ENCODE measurements around the gene NGEF. TPM values are rescaled to one million over a fixed set of nuclear protein-coding genes. Genes with fewer than 3 reads are reported as not detected.

NGEF gene
- total and polyA plus RNA-seq, 8 donors = 2.6 to 30.9 (median 5.9) TPM

- Histone ChIP-seq H3K36me3 (no peaks in the 10 kb centered on the region), H3K4me1 (no peaks in the 10 kb centered on the region), H3K9me3 (no peaks in the 10 kb centered on the region), H3K4me3 (no peak overlapping the region), H3K27ac (no peak overlapping the region), H3K27me3 (no peaks in the 10 kb centered on the region)
- TF ChIP-seq EP300 (IDR thresholded peaks at IDR 0.05) = no peak
- TF ChIP-seq CTCF (IDR thresholded peaks at IDR 0.05) = no peak
- intact Hi-C loops (cut with DNase I; ENCODE audit: low total_unique reads) = no loop called here
- no peak for DNase-seq
- WGBS, 5 donors = 71 to 85% (median 85%) methylated on average over 7 of the region's 7 CpGs
Measured at GRCh38 chr2:232999354-232999753, 13.7 kb downstream of the NGEF start.

GRCh38 chr2:232998666-232998985 is 14.4 kb downstream of the NGEF start:
- no peaks in the 10 kb centered on the region for H3K4me1 ChIP-seq
- H3K36me3 ChIP-seq = no peaks in the 10 kb centered on the region
- no peak overlapping the region for H3K27ac ChIP-seq
- TF ChIP-seq CTCF (IDR thresholded peaks at IDR 0.05) (no peak), POLR2AphosphoS5 (IDR thresholded peaks at IDR 0.05) (no peak), POLR2A (IDR thresholded peaks at IDR 0.05) (no peak)
- no peak for DNase-seq
- 72 to 93% (median 88%) methylated on average over 4 to 5 of the region's 5 CpGs for WGBS, 5 donors
- H3K4me3 ChIP-seq = no peak overlapping the region
- H3K27me3 ChIP-seq = no peaks in the 10 kb centered on the region
- intact Hi-C loops (cut with DNase I; ENCODE audit: low total_unique reads) = no loop called here
- H3K9me3 ChIP-seq = no peaks in the 10 kb centered on the region

GRCh38 chr2:232997749-232998665 is 15.0 kb downstream of the NGEF start:
- Histone ChIP-seq H3K27me3 (no peaks in the 10 kb centered on the region), H3K9me3 (no peaks in the 10 kb centered on the region), H3K36me3 (no peaks in the 10 kb centered on the region), H3K27ac (no peak overlapping the region), H3K4me1 (no peaks in the 10 kb centered on the region), H3K4me3 (no peak overlapping the region)
- DNase-seq = no peak
- intact Hi-C loops (cut with DNase I; ENCODE audit: low total_unique reads) = no loop called here
- no peak for TF ChIP-seq CTCF (IDR thresholded peaks at IDR 0.05)
- TF ChIP-seq POLR2A (IDR thresholded peaks at IDR 0.05) = no peak
- TF ChIP-seq EP300 (IDR thresholded peaks at IDR 0.05) = no peak
- 82 to 91% (median 89%) methylated on average over 15 to 18 of the region's 18 CpGs for WGBS, 5 donors

- Histone ChIP-seq H3K4me3 (no peak overlapping the region), H3K27ac (no peak overlapping the region), H3K36me3 (no peaks in the 10 kb centered on the region), H3K9me3 (no peaks in the 10 kb centered on the region), H3K4me1 (no peaks in the 10 kb centered on the region), H3K27me3 (no peaks in the 10 kb centered on the region)
- TF ChIP-seq POLR2A (IDR thresholded peaks at IDR 0.05) = no peak
- no peak for TF ChIP-seq POLR2AphosphoS5 (IDR thresholded peaks at IDR 0.05)
- TF ChIP-seq CTCF (IDR thresholded peaks at IDR 0.05) = no peak
- no peak for TF ChIP-seq EP300 (IDR thresholded peaks at IDR 0.05)
- 79 to 97% (median 90%) methylated on average over 5 of the region's 5 CpGs for WGBS, 5 donors
- intact Hi-C loops (cut with DNase I; ENCODE audit: low total_unique reads) = no loop called here
- no peak for DNase-seq
Measured at GRCh38 chr2:232994446-232994845, 18.6 kb downstream of the NGEF start.
